GM12891 (cell line): ENCODE results near the gene RTP3.

ENCODE experiments used
- DNase-seq: peaks from one replicate; pipeline ENCODE4 v3.0.0; 2011; ENCODE audit warnings: low spot score; ENCODE audit not compliant: insufficient read length
- FAIRE-seq: peaks from 2 replicates; lab custom pipeline; 2011; peaks lifted over from hg19 to GRCh38; lab: Jason Lieb, UNC
- PAX5 ChIP-seq: IDR thresholded peaks from 2 replicates; pipeline ENCODE4 v1.6.1; 2011; ENCODE audit warnings: low read length, moderate library complexity, mild to moderate bottlenecking; ENCODE audit not compliant: insufficient read depth, severe bottlenecking
- POLR2A ChIP-seq: IDR thresholded peaks from 2 replicates; pipeline ENCODE4 v1.6.1; 2011; ENCODE audit warnings: low read depth, low read length, control low read depth
- POLR2AphosphoS5 ChIP-seq: IDR thresholded peaks from 2 replicates; pipeline ENCODE4 v1.6.1; 2011; ENCODE audit warnings: low read depth, low read length, control low read depth
- POU2F2 ChIP-seq: IDR thresholded peaks from 2 replicates; pipeline ENCODE4 v1.6.1; 2011; ENCODE audit warnings: low read depth, mild to moderate bottlenecking, control low read depth, low read length, moderate library complexity
- SPI1 ChIP-seq: IDR thresholded peaks from 2 replicates; pipeline ENCODE4 v1.6.1; 2011; ENCODE audit warnings: low read depth, low read length, control low read depth
- TAF1 ChIP-seq: IDR thresholded peaks from 2 replicates; pipeline ENCODE4 v1.6.1; 2011; ENCODE audit warnings: low read depth, low read length, control low read depth

RTP3 gene

GRCh38 chr3:46500656-46501635 is 3.2 kb downstream of the RTP3 start:
- FAIRE-seq (peak; percentile 92), DNase-seq (no peak)
- TF ChIP-seq PAX5 (no peak), POLR2AphosphoS5 (no peak), TAF1 (no peak), POLR2A (no peak), POU2F2 (no peak), SPI1 (peak; percentile 74)

- no peak for DNase-seq
- FAIRE-seq = no peak
- no peak for TF ChIP-seq POU2F2
- no peak for TF ChIP-seq PAX5
- TF ChIP-seq TAF1 = no peak
- no peak for TF ChIP-seq SPI1
- no peak for TF ChIP-seq POLR2A
- no peak for TF ChIP-seq POLR2AphosphoS5
Observed at GRCh38 chr3:46501702-46502101, 3.9 kb downstream of the RTP3 start.

- FAIRE-seq (peak; percentile 48), DNase-seq (no peak)
- no peak for TF ChIP-seq POLR2A
Observed at GRCh38 chr3:46503200-46503874, 5.6 kb downstream of the RTP3 start.

GRCh38 chr3:46504789-46505188 is 7.0 kb downstream of the RTP3 start:
- FAIRE-seq (no peak), DNase-seq (no peak)
- TF ChIP-seq SPI1 = no peak

GRCh38 chr3:46505953-46506352 is 8.2 kb downstream of the RTP3 start:
- TF ChIP-seq POLR2A = no peak
- TF ChIP-seq TAF1 = no peak
- TF ChIP-seq POLR2AphosphoS5 = no peak
- TF ChIP-seq SPI1 = no peak
- no peak for TF ChIP-seq PAX5
- no peak for TF ChIP-seq POU2F2
- peak; percentile 74 for FAIRE-seq

GRCh38 chr3:46506526-46506925 is 8.8 kb downstream of the RTP3 start:
- TF ChIP-seq TAF1 (no peak), POU2F2 (no peak), PAX5 (no peak), POLR2A (no peak), SPI1 (no peak), POLR2AphosphoS5 (no peak)
- no peak for FAIRE-seq
- DNase-seq = no peak

More at GRCh38 chr3:46505953-46506352, 8.2 kb downstream of the RTP3 start:
- DNase-seq = no peak

- TF ChIP-seq PAX5 (no peak), POLR2A (no peak), SPI1 (no peak), POU2F2 (no peak), TAF1 (no peak), POLR2AphosphoS5 (no peak)
- no peak for DNase-seq
Observed at GRCh38 chr3:46508850-46509591, 11.2 kb downstream of the RTP3 start.

GRCh38 chr3:46509661-46510187 is 11.9 kb downstream of the RTP3 start:
- TF ChIP-seq TAF1 (no peak), SPI1 (no peak)
- DNase-seq (no peak), FAIRE-seq (no peak)

More at GRCh38 chr3:46508850-46509591, 11.2 kb downstream of the RTP3 start:
- no peak for FAIRE-seq

GRCh38 chr3:46512191-46512749 is 14.5 kb downstream of the RTP3 start:
- TF ChIP-seq POU2F2 = no peak
- TF ChIP-seq POLR2AphosphoS5 = no peak
- no peak for TF ChIP-seq SPI1
- no peak for TF ChIP-seq TAF1
- DNase-seq (no peak), FAIRE-seq (peak; percentile 33)

GRCh38 chr3:46516521-46516920 is 18.7 kb downstream of the RTP3 start:
- DNase-seq (no peak), FAIRE-seq (no peak)
- TF ChIP-seq PAX5 = no peak
- no peak for TF ChIP-seq POLR2A
- TF ChIP-seq SPI1 = no peak
- TF ChIP-seq TAF1 = no peak
- TF ChIP-seq POU2F2 = no peak
- no peak for TF ChIP-seq POLR2AphosphoS5
